HEK293T (cell line): ENCODE data around the gene ATF7.

Experiments
- ARNT ChIP-seq: fragments of 450-650 bp; IDR thresholded peaks from 2 replicates; pipeline ENCODE4 v1.6.1; 2017; ENCODE audit warnings: mild to moderate bottlenecking
- FOXK2 ChIP-seq: fragments of 450-650 bp; IDR thresholded peaks from 2 replicates; pipeline ENCODE4 v1.6.1; 2016; ENCODE audit warnings: mild to moderate bottlenecking
- LEF1 ChIP-seq: fragments of 450-650 bp; IDR thresholded peaks from 2 replicates; pipeline ENCODE4 v1.6.1; 2017; ENCODE audit warnings: mild to moderate bottlenecking, borderline replicate concordance
- NFRKB ChIP-seq: fragments of 450-650 bp; IDR thresholded peaks from 2 replicates; pipeline ENCODE4 v1.6.1; 2016; ENCODE audit warnings: mild to moderate bottlenecking, moderate library complexity
- PKNOX1 ChIP-seq: fragments of 450-650 bp; IDR thresholded peaks from 2 replicates; pipeline ENCODE4 v1.6.1; 2016

- TF ChIP-seq FOXK2 (no peak), PKNOX1 (no peak), NFRKB (no peak), LEF1 (no peak), ARNT (no peak)
Measured at GRCh38 chr12:53664191-53664590, 38.0 kb upstream of the ATF7 start.
